HUES48 (cell line): Measurements from ENCODE around the gene SPATA2L.
"Not testable (repeated sequence)": the region's sequence is repeated elsewhere in the genome, so short reads cannot be mapped to it uniquely, and the experiment has no call there.

Experiments used
- H3K27ac ChIP-seq: one replicate; pipeline ENCODE4 v1.7.0; 2013; ENCODE audit warnings: low read depth, low read length, inconsistent platforms
- H3K27me3 ChIP-seq: 2 replicates; pipeline ENCODE4 v1.6.1; 2013; ENCODE audit warnings: mild to moderate bottlenecking, low read length; ENCODE audit not compliant: control insufficient read depth, insufficient read depth
- H3K36me3 ChIP-seq: 2 replicates; pipeline ENCODE4 v1.6.1; 2013; ENCODE audit warnings: low read length; ENCODE audit not compliant: control insufficient read depth, insufficient read depth
- H3K4me1 ChIP-seq: 2 replicates; pipeline ENCODE4 v1.6.1; 2013; ENCODE audit warnings: mild to moderate bottlenecking, low read length; ENCODE audit not compliant: control insufficient read depth, insufficient read depth
- H3K4me3 ChIP-seq: 2 replicates; pipeline ENCODE4 v1.5.1; 2013; ENCODE audit warnings: mild to moderate bottlenecking, low read depth, low read length
- H3K9ac ChIP-seq: 2 replicates; pipeline ENCODE4 v1.6.1; 2013; ENCODE audit warnings: mild to moderate bottlenecking, low read depth, low read length, moderate library complexity
- H3K9me3 ChIP-seq: 2 replicates; pipeline ENCODE4 v1.6.1; 2013; ENCODE audit warnings: low read length; ENCODE audit not compliant: control insufficient read depth, insufficient read depth

SPATA2L gene

GRCh38 chr16:89664238-89664637 is 37.3 kb downstream of the SPATA2L start:
- H3K9me3 ChIP-seq, H3K4me1 ChIP-seq, H3K4me3 ChIP-seq, H3K9ac ChIP-seq, H3K27ac ChIP-seq, H3K27me3 ChIP-seq: not testable (repeated sequence)
- peaks cover 36% of the 10 kb centered on the region for H3K36me3 ChIP-seq

DNA sequence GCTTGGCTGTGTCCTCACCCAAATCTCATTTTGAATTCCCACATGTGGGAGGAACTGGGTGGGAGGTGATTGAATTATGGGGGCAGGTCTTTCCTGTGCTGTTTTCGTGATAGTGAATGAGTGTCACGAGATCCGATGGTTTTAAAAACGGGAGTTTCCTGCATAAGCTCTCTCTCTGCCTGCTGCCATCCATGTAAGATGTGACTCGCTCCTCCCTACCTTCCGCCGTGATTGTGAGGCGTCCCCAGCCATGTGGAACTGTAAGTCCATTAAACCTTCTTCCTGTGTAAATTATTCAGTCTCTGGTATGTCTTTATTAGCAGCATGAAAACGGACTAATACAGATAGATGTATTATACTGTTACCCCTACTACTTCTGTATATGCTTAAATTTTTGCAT is 40.3 kb downstream of the SPATA2L start:
- no peaks in the 10 kb centered on the region for H3K4me1 ChIP-seq
- H3K4me3 ChIP-seq, result no peak overlapping the region
- no peaks in the 10 kb centered on the region for H3K27me3 ChIP-seq
- H3K36me3 ChIP-seq, result peaks cover 36% of the 10 kb centered on the region
- no peak overlapping the region for H3K9ac ChIP-seq
- peaks cover 6% of the 10 kb centered on the region for H3K9me3 ChIP-seq
- no peak overlapping the region for H3K27ac ChIP-seq

GRCh38 chr16:89660146-89660545 is 41.4 kb downstream of the SPATA2L start:
- Histone ChIP-seq H3K27ac (no peak overlapping the region), H3K9ac (no peak overlapping the region), H3K4me3 (no peak overlapping the region), H3K4me1 (no peaks in the 10 kb centered on the region), H3K9me3 (no peaks in the 10 kb centered on the region), H3K36me3 (peaks cover 36% of the 10 kb centered on the region), H3K27me3 (no peaks in the 10 kb centered on the region)

DNA sequence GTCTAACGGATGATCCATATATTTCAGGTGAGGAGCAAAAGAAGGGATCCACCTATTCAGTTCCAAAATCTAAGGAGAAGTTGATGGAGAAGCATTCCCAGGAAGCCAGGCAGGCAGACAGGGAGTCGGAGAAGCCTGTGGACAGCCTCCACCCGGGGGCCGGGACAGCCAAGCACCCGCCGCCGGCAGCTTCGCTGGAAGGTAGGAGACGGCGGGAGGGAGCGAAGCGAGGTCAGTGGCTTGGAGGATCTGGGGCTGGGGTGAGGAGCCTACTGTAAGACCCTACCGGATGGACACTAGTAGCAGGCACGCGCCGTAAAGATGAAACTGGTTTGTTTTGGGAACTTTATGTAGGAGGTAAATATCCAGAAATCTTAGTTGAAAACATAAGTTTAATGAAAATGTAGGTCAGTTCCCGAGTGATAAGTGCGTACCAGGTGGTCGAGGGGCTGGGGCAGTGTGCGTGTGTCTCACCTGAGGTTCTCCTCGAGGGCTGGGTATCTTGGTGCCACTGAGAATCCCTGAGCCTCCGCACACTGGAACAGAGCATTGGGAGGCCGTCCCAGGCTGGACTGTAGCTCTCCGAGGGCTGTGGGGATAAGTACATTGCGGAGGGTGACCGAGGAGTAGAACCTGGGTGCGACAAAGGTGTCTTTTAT is 43.2 kb downstream of the SPATA2L start:
- peaks cover 32% of the 10 kb centered on the region for H3K36me3 ChIP-seq
- peak overlapping the region; percentile 65 for H3K9ac ChIP-seq
- no peaks in the 10 kb centered on the region for H3K27me3 ChIP-seq
- no peaks in the 10 kb centered on the region for H3K9me3 ChIP-seq
- H3K27ac ChIP-seq, result peak overlapping the region; percentile 73
- peak overlapping the region; percentile 98 for H3K4me3 ChIP-seq
- no peaks in the 10 kb centered on the region for H3K4me1 ChIP-seq

- Histone ChIP-seq H3K27ac (peak within 1 kb of the TSS; percentile 73), H3K9ac (peak within 1 kb of the TSS; percentile 65), H3K4me1 (no peaks in the 10 kb centered on the region)
Measured at GRCh38 chr16:89657442-89658220, 43.9 kb downstream of the SPATA2L start, which contains the start of the genes CHMP1A and SPATA33. Gene CHMP1A (minus strand): TSS chr16:89657708. CDS start chr16:89657588, 120 bp downstream. Gene SPATA33 (plus strand): TSS chr16:89657836. CDS start chr16:89657912, 76 bp downstream.

GRCh38 chr16:89656435-89657121 is 44.9 kb downstream of the SPATA2L start:
- peak overlapping the region; percentile 98 for H3K4me3 ChIP-seq
- no peaks in the 10 kb centered on the region for H3K9me3 ChIP-seq
- H3K9ac ChIP-seq, result no peak overlapping the region
- no peaks in the 10 kb centered on the region for H3K27me3 ChIP-seq
- H3K27ac ChIP-seq, result no peak overlapping the region
- no peaks in the 10 kb centered on the region for H3K4me1 ChIP-seq
- peaks cover 34% of the 10 kb centered on the region for H3K36me3 ChIP-seq

More at GRCh38 chr16:89657442-89658220, 43.9 kb downstream of the SPATA2L start, which contains the start of the genes CHMP1A and SPATA33:
- H3K4me3 ChIP-seq, result peak within 1 kb of the TSS; percentile 98
- no peaks in the 10 kb centered on the region for H3K9me3 ChIP-seq
- no peaks in the 10 kb centered on the region for H3K27me3 ChIP-seq
- peaks cover 34% of the 10 kb centered on the region for H3K36me3 ChIP-seq

DNA sequence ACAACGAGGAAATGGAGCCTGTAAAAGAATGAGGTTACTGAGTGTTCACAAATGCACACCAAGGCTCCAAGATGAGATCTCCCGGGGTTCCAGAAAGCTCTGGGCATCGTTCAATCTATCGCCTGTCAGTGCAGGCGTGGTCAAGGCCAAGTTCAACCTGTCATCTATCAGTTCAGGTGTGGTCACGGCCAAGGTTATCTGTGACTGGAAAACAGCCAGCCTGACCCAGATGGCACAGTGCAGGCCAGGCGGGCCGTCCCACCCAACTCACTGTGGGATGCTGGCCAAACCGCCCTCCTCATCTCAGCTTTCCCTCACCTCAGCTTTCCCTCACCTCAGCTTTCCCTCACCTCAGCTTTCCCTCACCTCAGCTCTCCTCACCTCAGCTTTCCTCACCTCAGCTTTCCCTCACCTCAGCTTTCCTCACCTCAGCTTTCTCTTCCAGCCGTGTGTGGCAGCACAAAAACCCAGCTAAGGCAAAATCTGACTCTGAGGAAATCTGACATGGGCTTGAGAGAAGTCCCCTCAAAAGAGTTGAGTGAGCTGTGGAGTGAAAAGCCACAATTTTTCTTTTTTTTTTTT is 46.4 kb downstream of the SPATA2L start:
- H3K4me1 ChIP-seq, result no peaks in the 10 kb centered on the region
- no peaks in the 10 kb centered on the region for H3K27me3 ChIP-seq
- H3K36me3 ChIP-seq, result peaks cover 29% of the 10 kb centered on the region
- H3K27ac ChIP-seq, result no peak overlapping the region
- no peaks in the 10 kb centered on the region for H3K9me3 ChIP-seq
- H3K9ac ChIP-seq, result no peak overlapping the region
- H3K4me3 ChIP-seq, result no peak overlapping the region

DNA sequence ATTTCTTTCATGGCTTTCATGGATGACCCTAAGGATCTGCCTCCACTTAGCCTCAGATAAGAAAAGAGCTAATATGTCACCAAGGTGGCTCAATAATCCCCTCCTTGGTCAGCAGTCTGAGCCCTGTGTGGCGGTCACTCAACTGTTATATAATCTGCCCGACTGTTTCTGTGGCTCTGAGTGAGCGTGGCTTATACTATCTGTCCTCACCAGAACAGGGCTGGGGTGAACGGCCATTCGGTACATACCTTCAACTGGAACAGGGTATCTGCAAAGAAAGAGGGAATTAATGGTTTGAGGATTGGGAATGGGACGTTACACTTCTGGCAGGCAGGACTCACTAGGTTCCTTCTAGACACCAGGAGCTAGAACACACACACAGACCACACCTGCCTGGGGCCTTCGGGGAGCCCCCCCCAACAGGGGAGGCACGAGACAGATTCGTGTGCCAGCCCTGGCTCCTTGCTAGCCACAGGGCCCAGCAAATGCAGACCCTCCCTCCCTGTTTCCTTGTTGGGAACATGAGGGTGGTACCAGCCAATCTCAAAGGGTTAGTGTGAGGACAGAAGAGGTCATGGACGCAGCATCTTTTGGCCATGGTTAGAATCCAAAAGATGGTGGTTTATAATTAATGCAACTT is 47.7 kb downstream of the SPATA2L start:
- Histone ChIP-seq H3K36me3 (peaks cover 29% of the 10 kb centered on the region), H3K27ac (no peak overlapping the region), H3K4me1 (no peaks in the 10 kb centered on the region), H3K4me3 (no peak overlapping the region), H3K9me3 (no peaks in the 10 kb centered on the region), H3K9ac (no peak overlapping the region), H3K27me3 (no peaks in the 10 kb centered on the region)

GRCh38 chr16:89651584-89651983 is 49.9 kb downstream of the SPATA2L start:
- Histone ChIP-seq H3K27me3 (no peaks in the 10 kb centered on the region), H3K4me3 (no peak overlapping the region), H3K9me3 (no peaks in the 10 kb centered on the region), H3K27ac (no peak overlapping the region), H3K4me1 (no peaks in the 10 kb centered on the region), H3K36me3 (peaks cover 36% of the 10 kb centered on the region), H3K9ac (no peak overlapping the region)

GRCh38 chr16:89646906-89647305 is 54.6 kb downstream of the SPATA2L start:
- Histone ChIP-seq H3K9me3 (no peaks in the 10 kb centered on the region), H3K9ac (no peak overlapping the region), H3K36me3 (peaks cover 45% of the 10 kb centered on the region), H3K4me1 (no peaks in the 10 kb centered on the region), H3K27ac (no peak overlapping the region), H3K27me3 (no peaks in the 10 kb centered on the region), H3K4me3 (no peak overlapping the region)
